Retinal pigment epithelial cell (primary cell): ENCODE measurements around the gene RAE1.

ENCODE experiments used
- DNase-seq: peaks from one replicate; pipeline ENCODE4 v3.0.0-alpha.2; 2010; ENCODE audit warnings: low read depth
- H3K4me3 ChIP-seq: 2 replicates; pipeline ENCODE4 v1.5.1; 2011; ENCODE audit warnings: mild to moderate bottlenecking, low read length, control low read depth, moderate library complexity
- CTCF ChIP-seq: conservative IDR thresholded peaks from 2 replicates; pipeline ENCODE4 v1.5.1; 2011; ENCODE audit warnings: low read depth, low read length, control low read depth, inconsistent platforms

RAE1 gene

GRCh38 chr20:57353351-57353750 is 2.3 kb downstream of the RAE1 start:
- TF ChIP-seq CTCF, result no peak
- DNase-seq, result no peak
- H3K4me3 ChIP-seq, result no peak overlapping the region

GRCh38 chr20:57361517-57361916 is 10.5 kb downstream of the RAE1 start:
- no peak for DNase-seq
- no peak overlapping the region for H3K4me3 ChIP-seq
- no peak for TF ChIP-seq CTCF

DNA sequence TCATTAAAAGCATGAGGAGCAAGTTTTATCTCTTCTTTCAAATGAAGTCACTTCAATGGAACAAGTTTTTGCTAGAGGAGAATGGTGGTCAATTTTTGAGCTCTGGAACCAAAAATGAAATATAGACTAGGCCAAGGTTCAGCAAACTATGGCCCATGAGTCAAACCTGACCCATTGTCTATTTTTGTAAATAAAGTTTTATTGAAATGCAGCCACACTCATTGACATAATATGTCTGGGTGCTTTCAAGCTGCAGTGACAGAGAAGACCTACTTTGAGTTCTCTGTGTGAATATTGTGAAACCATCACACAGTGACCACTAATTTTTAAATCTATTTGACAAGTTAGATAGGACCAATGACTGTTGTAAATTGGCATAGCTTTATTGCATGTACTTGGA is 13.4 kb downstream of the RAE1 start:
- DNase-seq, result no peak
- TF ChIP-seq CTCF, result no peak
- no peak overlapping the region for H3K4me3 ChIP-seq

GRCh38 chr20:57369596-57369995 is 18.5 kb downstream of the RAE1 start:
- TF ChIP-seq CTCF, result no peak
- no peak for DNase-seq
- no peak overlapping the region for H3K4me3 ChIP-seq

DNA sequence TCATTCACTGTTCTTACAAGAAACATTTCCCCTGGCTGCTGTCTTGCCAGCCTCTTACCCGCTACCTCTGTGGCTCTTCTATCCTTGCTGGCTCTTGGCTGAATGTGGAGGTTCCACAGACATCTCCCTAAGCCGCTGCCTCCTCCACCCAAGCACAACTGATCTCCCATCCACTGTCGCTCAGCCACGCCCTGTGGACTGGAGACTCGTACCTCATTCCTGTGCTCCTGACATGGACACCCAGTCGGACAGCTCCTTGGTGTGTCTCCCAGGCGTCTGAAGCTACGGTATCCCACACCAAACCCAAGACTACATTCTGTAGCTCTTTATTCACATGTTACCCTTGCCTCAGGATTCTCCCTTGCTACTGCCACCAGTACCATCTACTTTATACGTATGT is 19.3 kb downstream of the RAE1 start:
- no peak for TF ChIP-seq CTCF
- no peak overlapping the region for H3K4me3 ChIP-seq
- DNase-seq, result no peak

GRCh38 chr20:57371363-57371762 is 20.3 kb downstream of the RAE1 start:
- no peak overlapping the region for H3K4me3 ChIP-seq
- DNase-seq, result no peak
- TF ChIP-seq CTCF, result no peak

DNA sequence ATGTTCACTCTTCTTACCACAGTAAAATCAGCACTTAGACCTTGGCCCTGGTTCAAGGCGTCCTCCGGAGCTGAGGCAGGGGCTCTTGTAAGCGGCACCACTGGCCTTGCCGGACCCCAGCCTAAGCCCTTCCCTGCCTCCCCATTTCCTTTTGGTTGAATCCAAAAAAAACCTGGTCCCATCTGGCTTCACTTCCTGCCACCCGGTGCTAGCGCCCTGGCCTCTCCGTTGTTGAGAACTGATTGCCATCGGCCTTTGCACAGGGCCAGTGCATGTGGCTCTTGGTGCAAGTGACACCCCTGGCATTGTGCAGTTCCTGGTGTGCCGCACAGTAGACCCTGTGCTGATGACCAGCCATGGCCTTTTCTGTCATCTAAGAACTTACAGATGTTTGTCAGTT is 21.1 kb downstream of the RAE1 start:
- DNase-seq, result no peak
- TF ChIP-seq CTCF, result no peak
- H3K4me3 ChIP-seq, result no peak overlapping the region
